GM18511 (cell line): ENCODE data around the gene HYDIN.

Source experiments
- ATAC-seq: cut with Tn5 transposase; IDR thresholded peaks from one replicate; pipeline ENCODE4 v1.9.1; 2021; ENCODE audit warnings: mild to moderate bottlenecking, moderate library complexity; ENCODE audit not compliant: unreplicated experiment

Gene HYDIN

DNA sequence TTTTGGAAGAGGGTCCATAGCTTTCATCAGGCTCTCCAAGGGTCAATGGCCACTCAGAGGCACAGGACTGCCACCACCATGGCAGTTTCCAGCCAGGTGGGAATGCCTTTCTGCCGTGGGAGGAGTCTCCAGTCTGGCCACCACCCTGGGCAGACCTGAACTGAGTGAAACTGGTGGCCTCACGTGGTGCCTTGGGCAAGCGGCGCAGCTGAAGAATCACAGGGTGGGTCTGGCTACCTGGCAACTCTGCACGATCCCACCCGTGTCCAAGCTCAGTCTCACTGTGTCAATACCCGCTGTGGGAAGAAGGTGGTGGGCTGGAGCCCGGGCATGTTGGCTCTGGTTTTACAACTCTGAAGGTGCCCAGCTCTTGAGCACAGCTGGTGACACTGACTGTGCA lies 461.4 kb downstream of the HYDIN start:
- ATAC-seq, result no peak

DNA sequence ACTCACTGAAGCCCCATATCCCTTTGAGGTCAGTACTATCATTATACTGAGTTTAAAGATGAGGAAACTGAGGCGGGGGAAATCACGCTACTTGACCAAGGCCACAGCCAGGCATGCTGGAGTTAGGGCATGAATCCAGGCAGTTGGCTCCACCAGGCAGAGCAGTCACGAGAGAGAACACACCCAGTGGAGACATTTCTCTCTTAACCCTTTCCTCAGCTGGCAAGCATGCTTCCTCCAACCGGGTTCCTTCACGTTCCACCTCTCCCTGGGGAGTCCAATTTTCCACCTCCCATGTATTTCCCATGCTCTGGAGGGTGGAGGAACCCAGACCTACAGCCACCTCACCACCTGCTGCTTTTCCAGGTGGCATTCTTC lies 462.3 kb downstream of the HYDIN start:
- ATAC-seq, result no peak

DNA sequence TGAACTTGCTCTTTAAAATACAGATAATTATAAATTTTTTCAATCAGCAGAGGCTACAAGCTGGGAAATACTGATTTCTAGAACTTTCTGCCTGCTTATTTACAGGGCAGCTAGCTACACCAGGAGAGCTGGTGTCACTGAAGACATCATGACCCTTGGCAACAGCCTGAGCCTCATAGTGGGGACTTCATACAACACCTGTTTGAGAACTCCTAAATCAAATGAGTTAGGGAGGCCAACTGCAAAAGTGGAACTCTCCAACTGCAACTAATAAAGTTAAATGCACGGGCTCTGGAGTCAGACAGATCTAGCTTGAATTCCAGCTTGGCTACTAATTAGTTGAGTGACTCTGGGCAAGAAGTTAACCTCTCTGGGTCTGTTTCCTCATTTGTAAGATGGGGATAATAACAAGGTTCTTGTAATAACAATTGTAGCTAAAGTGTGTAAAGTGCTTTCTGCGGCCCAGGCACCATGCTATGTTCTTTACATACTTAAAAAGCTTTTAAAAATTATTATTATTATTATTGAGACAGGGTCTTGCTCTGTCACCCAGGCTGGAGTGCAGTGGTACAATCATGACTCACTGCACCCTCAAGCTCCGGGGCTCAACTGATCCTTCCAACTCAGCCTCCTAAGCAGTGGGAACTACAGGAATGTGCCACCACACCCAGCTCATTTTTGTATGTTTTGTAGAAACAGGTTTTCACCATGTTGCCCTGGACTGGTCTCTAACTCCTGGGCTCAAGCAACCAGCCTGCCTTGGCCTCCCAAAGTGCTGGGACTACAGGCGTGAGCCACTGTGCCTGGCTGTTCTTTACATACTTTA lies 462.9 kb downstream of the HYDIN start:
- ATAC-seq, result no peak

DNA sequence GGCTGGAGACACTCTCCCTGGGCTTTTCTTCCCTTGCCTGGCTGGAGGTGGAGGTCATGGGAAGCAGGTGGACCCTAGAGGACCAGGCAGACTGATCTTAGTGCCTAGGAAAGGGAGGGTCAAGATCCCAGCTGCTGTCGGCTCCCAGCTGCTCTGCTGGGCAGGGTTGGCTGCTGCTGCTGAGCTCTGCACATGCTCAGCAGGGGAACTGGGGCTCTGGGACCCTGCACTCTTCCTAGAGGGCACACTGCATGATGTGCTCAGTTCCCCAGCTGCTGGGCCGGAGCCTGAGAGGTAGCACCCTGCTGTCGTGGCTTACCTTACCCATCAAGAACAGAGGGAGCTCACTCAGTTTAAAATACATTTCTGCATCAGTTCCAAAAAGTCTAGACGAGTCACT lies 463.9 kb downstream of the HYDIN start:
- no peak for ATAC-seq

DNA sequence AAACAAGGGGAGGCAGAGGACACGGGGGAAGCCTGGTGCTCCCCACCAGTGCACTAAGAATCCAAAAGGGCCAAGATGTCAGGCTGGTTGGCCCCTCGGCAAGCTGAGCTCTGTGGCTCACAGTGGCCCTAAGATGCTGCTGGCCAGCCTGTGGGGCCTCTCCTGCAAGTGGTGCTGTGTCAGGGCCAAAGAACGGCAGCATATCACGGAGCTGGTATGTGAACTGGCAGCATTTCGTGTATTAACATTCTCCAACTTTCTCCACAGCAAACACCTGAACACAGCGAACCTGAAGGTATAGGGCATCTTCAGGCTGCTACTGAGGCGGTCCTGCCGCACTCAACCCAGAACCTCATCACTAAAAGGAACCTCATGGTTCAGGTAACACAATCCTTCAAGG lies 464.3 kb downstream of the HYDIN start:
- no peak for ATAC-seq

DNA sequence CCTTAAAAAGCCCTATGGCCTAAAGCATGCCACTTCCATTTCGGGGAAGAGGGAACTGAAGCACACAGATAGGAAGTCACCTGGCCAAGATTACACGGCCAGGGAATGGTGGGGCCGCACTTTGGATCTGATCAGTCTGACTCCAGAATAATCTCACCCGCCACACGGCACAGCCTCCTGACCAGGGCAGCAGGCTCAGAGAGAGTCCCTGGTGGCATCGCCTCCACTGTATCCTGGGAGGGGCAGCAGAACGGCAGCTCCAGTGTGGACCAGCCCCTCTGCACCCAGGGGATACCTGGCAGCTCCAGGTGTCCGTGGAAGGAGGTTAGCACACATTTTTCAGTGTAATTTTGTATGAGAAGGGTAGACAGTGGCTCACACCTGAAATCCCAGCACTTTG lies 465.0 kb downstream of the HYDIN start:
- no peak for ATAC-seq

DNA sequence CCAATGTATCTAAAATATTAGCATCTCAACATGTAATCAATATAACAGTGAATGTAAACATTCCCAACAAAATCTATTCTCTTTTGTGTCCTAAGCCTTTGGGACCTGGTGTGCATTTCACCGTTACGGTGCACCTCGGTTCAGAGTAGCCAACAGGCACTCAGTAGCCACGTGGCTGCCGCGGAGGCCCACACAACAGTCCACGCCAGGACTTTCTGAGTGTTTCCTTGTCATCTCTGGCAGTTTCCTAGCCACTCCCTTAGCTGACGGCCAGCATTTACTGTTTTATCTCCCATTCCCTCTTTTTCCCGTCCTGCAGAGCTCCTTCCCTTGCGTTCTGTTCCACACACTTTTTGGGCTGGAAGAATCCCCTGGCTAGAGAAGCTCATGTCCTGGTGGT lies 465.9 kb downstream of the HYDIN start:
- no peak for ATAC-seq

DNA sequence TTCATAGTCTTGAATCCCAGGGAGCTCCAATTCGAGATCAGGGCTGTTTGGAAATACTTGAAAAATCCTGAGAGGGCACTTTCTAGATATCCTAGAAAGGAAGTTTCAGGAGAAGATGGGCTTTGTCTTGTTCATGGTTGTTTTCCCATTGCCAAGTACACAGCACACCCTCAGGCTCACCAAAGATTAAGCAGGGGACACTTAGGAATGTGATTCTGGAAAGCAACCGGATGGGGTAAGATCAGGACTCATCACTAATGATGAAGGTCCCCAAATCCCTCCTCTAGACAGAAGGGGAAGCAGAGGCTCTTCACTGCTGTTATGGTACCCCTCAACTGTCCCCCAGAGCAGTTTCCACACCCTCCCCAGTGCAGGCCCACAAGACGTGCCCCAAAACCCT lies 470.3 kb downstream of the HYDIN start:
- ATAC-seq, result no peak

DNA sequence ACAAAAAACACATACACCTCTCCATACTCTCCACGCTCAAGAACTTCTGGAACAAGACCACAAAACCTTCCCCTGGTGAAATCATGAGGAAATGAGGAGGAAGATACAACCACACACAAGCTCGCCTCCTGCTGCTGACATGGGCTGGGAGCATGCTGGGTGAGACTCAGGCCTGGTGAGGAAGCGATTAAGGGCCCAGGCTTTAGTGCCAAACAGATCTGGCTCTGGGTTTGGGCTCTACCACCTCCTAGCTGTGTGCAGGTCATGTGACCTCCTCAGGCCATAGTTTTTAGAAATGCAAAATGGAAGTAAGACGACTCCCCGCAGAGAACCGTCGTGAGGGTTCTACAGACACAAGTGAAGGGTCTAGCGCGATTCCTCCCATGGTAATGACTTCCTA lies 470.9 kb downstream of the HYDIN start:
- ATAC-seq, result no peak

DNA sequence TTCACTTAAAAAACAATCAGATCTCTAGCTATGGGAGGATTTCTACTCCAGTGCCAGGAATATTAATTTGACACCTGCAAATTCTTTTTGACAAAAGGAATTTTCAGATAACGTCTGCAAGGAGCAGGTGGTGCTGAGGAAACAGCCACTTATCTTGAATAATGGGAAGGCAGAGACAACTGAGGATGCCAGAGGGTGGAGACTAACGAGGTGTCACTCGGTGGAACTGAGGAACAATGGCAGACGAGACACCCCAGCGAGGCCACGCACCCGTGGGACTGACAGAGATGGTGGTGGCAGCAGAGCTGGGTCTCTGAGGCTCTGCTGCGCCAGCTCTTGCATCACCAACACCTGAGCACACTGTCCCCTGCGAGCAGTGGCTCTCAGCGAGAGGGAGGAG lies 471.7 kb downstream of the HYDIN start:
- ATAC-seq, result no peak
